ENCODE data around the gene SURF4.

SURF4 gene

DNA sequence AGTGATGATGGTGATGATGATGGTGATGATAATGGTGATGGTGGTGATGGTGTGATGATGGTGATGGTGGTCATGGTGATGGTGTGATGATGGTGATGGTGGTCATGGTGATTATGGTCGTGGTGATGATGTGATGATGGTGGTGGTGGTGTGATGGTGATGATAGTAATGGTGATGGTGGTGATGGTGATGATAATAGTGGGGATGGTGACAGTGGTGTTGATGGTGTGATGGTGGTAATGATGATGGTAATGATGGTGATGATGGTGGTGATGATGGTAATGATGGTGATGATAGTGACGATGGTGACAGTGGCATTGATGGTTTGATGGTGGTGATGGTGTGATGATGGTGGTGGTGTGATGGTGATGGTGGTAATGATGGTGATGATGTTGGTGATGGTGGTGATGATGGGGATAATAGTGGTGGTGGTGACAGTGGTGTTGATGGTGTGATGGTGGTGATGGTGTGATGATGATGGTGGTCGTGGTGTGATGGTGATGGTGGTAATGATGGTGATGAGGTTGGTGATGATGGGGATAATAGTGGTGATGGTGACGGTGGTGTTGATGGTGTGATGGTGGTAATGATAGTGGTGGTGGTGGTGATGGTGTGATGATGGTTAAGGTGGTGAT lies 6.8 kb upstream of the SURF4 start:
- no peak overlapping the region for H3K4me3 ChIP-seq (ENCODE audit: low read depth in 1 of 2, low read length in 2 of 2)
- H3K27me3 ChIP-seq (ENCODE audit: insufficient read depth, low read length, poor library complexity), result no peaks in the 10 kb centered on the region
- H3K4me1 ChIP-seq (ENCODE audit: insufficient read depth, low read length), result no peaks in the 10 kb centered on the region
- TF ChIP-seq EZH2 (IDR thresholded peaks at IDR 0.05; ENCODE audit: borderline replicate concordance, low read depth, low read length, severe bottlenecking), result no peak
- TF ChIP-seq, protein P1, sequence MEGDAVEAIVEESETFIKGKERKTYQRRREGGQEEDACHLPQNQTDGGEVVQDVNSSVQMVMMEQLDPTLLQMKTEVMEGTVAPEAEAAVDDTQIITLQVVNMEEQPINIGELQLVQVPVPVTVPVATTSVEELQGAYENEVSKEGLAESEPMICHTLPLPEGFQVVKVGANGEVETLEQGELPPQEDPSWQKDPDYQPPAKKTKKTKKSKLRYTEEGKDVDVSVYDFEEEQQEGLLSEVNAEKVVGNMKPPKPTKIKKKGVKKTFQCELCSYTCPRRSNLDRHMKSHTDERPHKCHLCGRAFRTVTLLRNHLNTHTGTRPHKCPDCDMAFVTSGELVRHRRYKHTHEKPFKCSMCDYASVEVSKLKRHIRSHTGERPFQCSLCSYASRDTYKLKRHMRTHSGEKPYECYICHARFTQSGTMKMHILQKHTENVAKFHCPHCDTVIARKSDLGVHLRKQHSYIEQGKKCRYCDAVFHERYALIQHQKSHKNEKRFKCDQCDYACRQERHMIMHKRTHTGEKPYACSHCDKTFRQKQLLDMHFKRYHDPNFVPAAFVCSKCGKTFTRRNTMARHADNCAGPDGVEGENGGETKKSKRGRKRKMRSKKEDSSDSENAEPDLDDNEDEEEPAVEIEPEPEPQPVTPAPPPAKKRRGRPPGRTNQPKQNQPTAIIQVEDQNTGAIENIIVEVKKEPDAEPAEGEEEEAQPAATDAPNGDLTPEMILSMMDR (IDR thresholded peaks at IDR 0.05; ENCODE audit: borderline replicate concordance, extremely low read depth, low read length, poor library complexity, severe bottlenecking), result no peak
- no peak for DNase-seq
- no peaks in the 10 kb centered on the region for H3K36me3 ChIP-seq (ENCODE audit: insufficient read depth, low read length)
- H3K27ac ChIP-seq (ENCODE audit: low read length), result no peak overlapping the region
- no peaks in the 10 kb centered on the region for H3K79me2 ChIP-seq (ENCODE audit: insufficient read depth, low read length)
- H4K20me1 ChIP-seq (ENCODE audit: insufficient read depth, low read length), result no peaks in the 10 kb centered on the region
- ATAC-seq (ENCODE audit: insufficient read depth, low read depth), result no peak
- no peak overlapping the region for H2AFZ ChIP-seq (ENCODE audit: low read depth, low read length)
- no peaks in the 10 kb centered on the region for H3K9me3 ChIP-seq (ENCODE audit: insufficient read depth, low read length, severe bottlenecking)
- no peak overlapping the region for H3K9ac ChIP-seq (ENCODE audit: low read depth, low read length)
- no peak overlapping the region for H3K4me2 ChIP-seq (ENCODE audit: insufficient read depth, low read length)

DNA sequence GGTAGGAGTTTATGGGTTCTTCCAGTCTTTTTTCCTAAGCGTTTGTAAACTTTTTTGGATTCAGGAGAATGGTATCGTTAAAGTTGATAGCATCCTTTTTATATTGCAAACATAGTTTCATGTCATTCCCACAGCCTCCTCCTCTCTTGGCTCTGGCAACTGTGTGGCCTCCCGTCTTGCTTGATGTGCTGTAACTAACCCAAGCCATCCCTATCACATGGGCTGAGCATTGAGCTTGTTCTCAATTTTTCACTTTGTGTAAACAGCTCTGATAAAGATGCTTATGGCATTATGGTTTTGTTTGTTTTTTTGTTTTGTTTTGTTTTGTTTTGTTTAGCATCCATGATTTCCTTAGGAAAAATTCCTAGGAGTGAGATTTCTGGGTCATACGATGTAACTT lies 4.9 kb upstream of the SURF4 start:
- H3K9me3 ChIP-seq (ENCODE audit: insufficient read depth, low read length, severe bottlenecking), result no peaks in the 10 kb centered on the region
- H3K4me3 ChIP-seq (ENCODE audit: low read depth in 1 of 2, low read length in 2 of 2), result no peak overlapping the region
- no peak overlapping the region for H3K27ac ChIP-seq (ENCODE audit: low read length)
- no peak overlapping the region for H3K4me2 ChIP-seq (ENCODE audit: insufficient read depth, low read length)
- no peak overlapping the region for H3K9ac ChIP-seq (ENCODE audit: low read depth, low read length)
- no peak overlapping the region for H2AFZ ChIP-seq (ENCODE audit: low read depth, low read length)
- ATAC-seq (ENCODE audit: insufficient read depth, low read depth) (no peak), DNase-seq (no peak)
- peaks cover 1% of the 10 kb centered on the region for H3K79me2 ChIP-seq (ENCODE audit: insufficient read depth, low read length)
- H3K36me3 ChIP-seq (ENCODE audit: insufficient read depth, low read length), result no peaks in the 10 kb centered on the region; the same call in 1 of the 2 replicates
- H3K4me1 ChIP-seq (ENCODE audit: insufficient read depth, low read length), result peaks cover 12% of the 10 kb centered on the region
- H4K20me1 ChIP-seq (ENCODE audit: insufficient read depth, low read length), result no peaks in the 10 kb centered on the region
- TF ChIP-seq, protein P1 (IDR thresholded peaks at IDR 0.05; ENCODE audit: borderline replicate concordance, extremely low read depth, low read length, poor library complexity, severe bottlenecking), result no peak
- TF ChIP-seq EZH2 (IDR thresholded peaks at IDR 0.05; ENCODE audit: borderline replicate concordance, low read depth, low read length, severe bottlenecking), result no peak
- H3K27me3 ChIP-seq (ENCODE audit: insufficient read depth, low read length, poor library complexity), result no peaks in the 10 kb centered on the region

DNA sequence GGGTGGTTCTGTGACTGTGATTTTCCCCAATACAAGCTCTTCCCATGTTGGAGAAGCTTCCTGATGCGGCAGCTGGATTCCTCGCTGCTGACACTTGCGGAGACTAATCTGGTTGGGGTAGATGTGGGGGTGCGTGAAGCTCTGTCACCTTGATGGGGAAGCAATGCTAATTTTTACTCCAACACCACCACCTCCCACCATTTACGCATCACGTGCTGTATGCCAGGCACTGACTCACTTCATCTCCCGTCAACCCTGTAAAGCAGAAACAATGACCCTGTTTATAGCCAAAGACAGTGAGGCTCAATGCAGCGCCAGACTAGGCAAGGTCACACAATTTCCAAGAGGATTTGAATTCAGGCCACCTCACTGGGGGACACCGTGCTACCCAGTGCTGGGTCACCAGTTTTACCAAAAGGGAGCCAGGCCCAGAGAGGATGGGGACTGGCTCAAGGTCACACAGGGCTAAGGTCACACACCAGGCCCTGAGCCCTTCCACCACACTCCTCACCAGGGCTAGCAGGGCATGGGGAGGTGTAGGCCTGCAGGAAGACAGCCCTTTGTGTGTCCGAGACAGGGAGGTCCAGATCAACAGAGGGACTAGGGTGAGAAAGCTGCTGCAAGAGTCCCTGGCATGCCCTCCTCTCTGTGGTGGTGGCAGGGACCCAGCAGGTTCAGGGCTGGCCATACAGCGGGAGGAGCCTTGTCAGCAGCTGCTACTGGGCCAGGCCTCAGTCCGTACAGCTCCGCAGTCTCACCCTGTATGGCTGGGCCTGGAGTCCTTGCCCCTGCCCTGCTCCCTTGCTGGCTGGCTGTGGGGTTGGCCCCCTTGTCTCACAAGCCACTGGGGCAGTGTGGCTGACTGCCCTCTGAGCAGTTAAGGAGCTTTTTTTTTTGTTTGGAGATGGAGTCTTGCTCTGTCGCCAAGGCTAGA lies 3.6 kb upstream of the SURF4 start:
- Histone ChIP-seq H2AFZ (ENCODE audit: low read depth, low read length) (no peak overlapping the region), H3K36me3 (ENCODE audit: insufficient read depth, low read length) (no peaks in the 10 kb centered on the region; the same call in 1 of the 2 replicates), H3K9me3 (ENCODE audit: insufficient read depth, low read length, severe bottlenecking) (no peaks in the 10 kb centered on the region), H3K79me2 (ENCODE audit: insufficient read depth, low read length) (peaks cover 14% of the 10 kb centered on the region), H3K4me1 (ENCODE audit: insufficient read depth, low read length) (peaks cover 19% of the 10 kb centered on the region), H3K4me2 (ENCODE audit: insufficient read depth, low read length) (no peak overlapping the region), H3K9ac (ENCODE audit: low read depth, low read length) (no peak overlapping the region), H3K27ac (ENCODE audit: low read length) (no peak overlapping the region), H3K4me3 (ENCODE audit: low read depth in 1 of 2, low read length in 2 of 2) (no peak overlapping the region), H3K27me3 (ENCODE audit: insufficient read depth, low read length, poor library complexity) (no peaks in the 10 kb centered on the region), H4K20me1 (ENCODE audit: insufficient read depth, low read length) (peaks cover 7% of the 10 kb centered on the region; the same call in 1 of the 2 replicates)
- ATAC-seq (ENCODE audit: insufficient read depth, low read depth), result no peak
- DNase-seq, result no peak
- TF ChIP-seq, protein P1 (IDR thresholded peaks at IDR 0.05; ENCODE audit: borderline replicate concordance, extremely low read depth, low read length, poor library complexity, severe bottlenecking), result no peak
- TF ChIP-seq EZH2 (IDR thresholded peaks at IDR 0.05; ENCODE audit: borderline replicate concordance, low read depth, low read length, severe bottlenecking), result no peak
